GM12878 (cell line): Measurements from ENCODE around the gene GIMAP2. TPM values are rescaled to one million over a fixed set of nuclear protein-coding genes. Genes with fewer than 3 reads are reported as not detected.

Experiments
- ATAC-seq: fragments of 200-7000 bp; cut with Tn5 transposase; 3 replicates; pipeline ENCODE4 v1.9.1; 2020; ENCODE audit warnings: mild to moderate bottlenecking, moderate library complexity
- BruUV-seq: library from RNA; stranded (reverse); fragments of 400-500 nt; replicated peaks from 2 replicates; lab custom pipeline; 2021; lab: Mats Ljungman, UMichigan
- CTCF ChIA-PET: fragments of 300-600 bp; sonication (Branson Sonifier 250); formaldehyde crosslinking; extraction: SDS; loops from one replicate; lab custom pipeline; 2021; ENCODE audit warnings: inconsistent platforms; lab: Yijun Ruan, JAX
- POLR2A ChIA-PET: fragments of 350-600 bp; formaldehyde crosslinking; extraction: SDS; loops from one replicate; lab custom pipeline; 2021; ENCODE audit warnings: inconsistent platforms; lab: Charles Lee
- RAD21 ChIA-PET: fragments of 300-600 bp; sonication (Branson Sonifier 250); formaldehyde crosslinking; loops from one replicate; lab custom pipeline; 2023; ENCODE audit warnings: antibody characterized with exemption; ENCODE audit not compliant: unreplicated experiment; lab: Charles Lee
- SMC1A ChIA-PET: fragments of 300-600 bp; sonication (Branson Sonifier 250); formaldehyde crosslinking; loops from one replicate; lab custom pipeline; 2023; ENCODE audit not compliant: unreplicated experiment, uncharacterized antibody; lab: Charles Lee
- DNase-seq: peaks from one replicate; pipeline ENCODE4 v3.0.0-alpha.2; 2011; ENCODE audit warnings: low read depth, low spot score
- FAIRE-seq: peaks from 3 replicates; lab custom pipeline; 2011; peaks lifted over from hg19 to GRCh38; lab: Jason Lieb, UNC
- H2AFZ ChIP-seq: 2 replicates; pipeline ENCODE4 v1.6.0; 2011; ENCODE audit warnings: low read depth, low read length, control low read depth; ENCODE audit not compliant: control insufficient read depth
- H3K27ac ChIP-seq: 2 replicates; pipeline ENCODE4 v1.5.1; 2011; ENCODE audit warnings: control low read depth; ENCODE audit not compliant: control insufficient read depth, insufficient read depth
- H3K27me3 ChIP-seq, 2 experiments: replicated peaks in 1 of 2; 2 replicates each; pipeline versions ENCODE4 v1.6.0 to v1.6.1; 2011; ENCODE audit warnings: low read length in 1 of 2; ENCODE audit not compliant: control insufficient read depth in 2 of 2, insufficient read depth in 2 of 2
- H3K36me3 ChIP-seq, 2 experiments: 2 replicates each; pipeline ENCODE4 v1.5.1; 2011; ENCODE audit warnings: low read length in 1 of 2; ENCODE audit not compliant: control insufficient read depth in 2 of 2, insufficient read depth in 2 of 2
- H3K4me1 ChIP-seq: 2 replicates; pipeline ENCODE4 v1.6.1; 2011; ENCODE audit warnings: mild to moderate bottlenecking, low read length, moderate library complexity, mixed read lengths; ENCODE audit not compliant: control insufficient read depth, insufficient read depth
- H3K4me2 ChIP-seq: 2 replicates; pipeline ENCODE4 v1.6.0; 2011; ENCODE audit warnings: control low read depth; ENCODE audit not compliant: control insufficient read depth, insufficient read depth
- H3K4me3 ChIP-seq: fragments of 200-600 bp; sonication (generic); 2 replicates; pipeline ENCODE4 v1.5.1; 2016
- H3K79me2 ChIP-seq: 2 replicates; pipeline ENCODE4 v1.6.0; 2011; ENCODE audit warnings: low read length; ENCODE audit not compliant: control insufficient read depth, insufficient read depth
- H3K9ac ChIP-seq: 2 replicates; pipeline ENCODE4 v1.8.0; 2011; ENCODE audit warnings: low read length, control low read depth, mixed read lengths; ENCODE audit not compliant: control insufficient read depth, insufficient read depth
- H3K9me3 ChIP-seq: replicated peaks from 3 replicates; pipeline ENCODE4 v1.5.1; 2011; ENCODE audit warnings: mild to moderate bottlenecking, low read length; ENCODE audit not compliant: control insufficient read depth, insufficient read depth
- H4K20me1 ChIP-seq: 2 replicates; pipeline ENCODE4 v1.6.0; 2011; ENCODE audit not compliant: control insufficient read depth, insufficient read depth
- EED ChIP-seq: sonication (generic); IDR thresholded peaks from 2 replicates; pipeline ENCODE4 v1.6.1; 2016; ENCODE audit warnings: antibody characterized with exemption, low read depth
- FOXM1 ChIP-seq: IDR thresholded peaks from 2 replicates; pipeline ENCODE4 v1.6.1; 2012; ENCODE audit warnings: low read depth, mild to moderate bottlenecking, inconsistent platforms, low read length, moderate library complexity
- MTA3 ChIP-seq: IDR thresholded peaks from 2 replicates; pipeline ENCODE4 v1.6.1; 2012; ENCODE audit warnings: low read length, inconsistent platforms, borderline replicate concordance
- NFIC ChIP-seq: IDR thresholded peaks from 2 replicates; pipeline ENCODE4 v1.6.1; 2012; ENCODE audit warnings: low read depth, mild to moderate bottlenecking, inconsistent platforms, low read length, moderate library complexity
- NFXL1 ChIP-seq: fragments of 450-650 bp; IDR thresholded peaks from 2 replicates; pipeline ENCODE4 v1.6.1; 2017; ENCODE audit warnings: antibody characterized with exemption, mild to moderate bottlenecking, borderline replicate concordance
- SPI1 ChIP-seq: IDR thresholded peaks from 2 replicates; pipeline ENCODE4 v1.6.1; 2011; ENCODE audit warnings: low read depth, mild to moderate bottlenecking, low read length, moderate library complexity, borderline replicate concordance; ENCODE audit not compliant: insufficient read depth
- TAF1 ChIP-seq: IDR thresholded peaks from 2 replicates; pipeline ENCODE4 v1.6.1; 2011; ENCODE audit warnings: mild to moderate bottlenecking, low read depth, low read length, borderline replicate concordance
- TCF3 ChIP-seq: IDR thresholded peaks from 2 replicates; pipeline ENCODE4 v1.6.1; 2012; ENCODE audit warnings: low read depth, mild to moderate bottlenecking, low read length, borderline replicate concordance; ENCODE audit not compliant: insufficient read depth
- ZBED1 ChIP-seq: IDR thresholded peaks from 2 replicates; pipeline ENCODE4 v1.6.1; 2016; ENCODE audit warnings: borderline replicate concordance
- WGBS: methylation state at CpG from one replicate; pipeline ENCODE4 v1.1.6; 2016; ENCODE audit warnings: low lambda C conversion rate; ENCODE audit not compliant: insufficient replicate concordance, insufficient coverage; ENCODE audit errors: missing lambda C conversion rate; 5-methylcytosine and 5-hydroxymethylcytosine counted together
- in situ Hi-C: fragments of 300-500 bp; cut with MboI; formaldehyde crosslinking; loops from 9 replicates; pipeline ENCODE4 v1.14.3; 2018; ENCODE audit warnings: mixed read lengths
- intact Hi-C: fragments of 100-400 bp; cut with micrococcal nuclease; formaldehyde crosslinking; loops from one replicate; pipeline ENCODE4 v1.14.2; 2022; ENCODE audit not compliant: unreplicated experiment
- polyA plus RNA-seq, 11 experiments: library from polyadenylated mRNA; depleted of rRNA in 4 of 11; unstranded in 6 of 11; stranded (reverse) in 5 of 11; fragments of >200 nt; fragmentation: Nextera tagmentation in 4 of 11; fragmentation: Illumina TruSeq in 1 of 11; extraction: Ambion mirVana in 4 of 11; extraction: Trizol in 1 of 11; gene quantifications; 1 replicate in 1 of 11; 2 replicates in 10 of 11; pipeline versions ENCODE4 v1.2.1 to v1.2.3, GENCODE V29; 2011 to 2016; ENCODE audit warnings: inconsistent platforms in 2 of 11, missing spikeins in 2 of 11, low read depth in 1 of 11
- total RNA-seq, 4 experiments: library from RNA; depleted of rRNA in 3 of 4; stranded (reverse); fragments of >200 nt in 3 of 4; fragmentation: Illumina TruSeq in 1 of 4; extraction: Trizol in 1 of 4; gene quantifications; 2 replicates each; pipeline versions ENCODE4 v1.2.1 to v1.2.3, GENCODE V29; 2013 to 2021
- TF ChIP-seq, protein P1 (sequence below): fragments of 450-650 bp; IDR thresholded peaks from 2 replicates; pipeline ENCODE4 v1.6.1; 2016; ENCODE audit warnings: mild to moderate bottlenecking

GIMAP2 gene
- total and polyA plus RNA-seq, 10 of the 15 experiments (the other 5 are each of a cell fraction or from before 2014, with no cell fraction given), result 21.3 to 102 (median 31.8) TPM

DNA sequence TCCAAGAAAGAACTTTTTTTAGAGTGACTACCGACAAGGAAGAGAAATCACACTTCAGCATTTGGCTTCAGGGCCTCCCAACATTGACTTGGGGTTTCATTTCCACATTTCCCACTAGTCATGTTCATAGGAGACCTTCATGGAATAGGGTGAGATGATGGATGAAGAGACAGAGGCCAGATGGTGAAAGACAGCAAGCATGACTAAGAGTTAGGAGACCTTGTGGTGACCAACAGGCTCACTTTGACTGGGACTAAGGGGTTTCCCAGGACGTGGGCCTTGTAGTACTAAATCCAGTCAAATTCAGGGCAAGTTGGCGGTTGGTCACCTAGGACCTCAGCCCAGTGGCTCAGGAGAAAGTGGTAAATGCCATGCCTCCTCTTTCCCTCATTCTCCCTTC lies 48.7 kb downstream of the GIMAP2 start (continued):
- TF ChIP-seq SPI1 (peak; percentile 37), MTA3 (peak; percentile 64; the same call in 1 of the 2 replicates), TCF3 (0 out of 2 replicates have a peak, but pooled peaks have one; percentile 44), NFIC (peak; percentile 82; the same call in 1 of the 2 replicates), FOXM1 (peak; percentile 52; the same call in 1 of the 2 replicates), EED (peak; percentile 82)
- TF ChIP-seq, protein P1, sequence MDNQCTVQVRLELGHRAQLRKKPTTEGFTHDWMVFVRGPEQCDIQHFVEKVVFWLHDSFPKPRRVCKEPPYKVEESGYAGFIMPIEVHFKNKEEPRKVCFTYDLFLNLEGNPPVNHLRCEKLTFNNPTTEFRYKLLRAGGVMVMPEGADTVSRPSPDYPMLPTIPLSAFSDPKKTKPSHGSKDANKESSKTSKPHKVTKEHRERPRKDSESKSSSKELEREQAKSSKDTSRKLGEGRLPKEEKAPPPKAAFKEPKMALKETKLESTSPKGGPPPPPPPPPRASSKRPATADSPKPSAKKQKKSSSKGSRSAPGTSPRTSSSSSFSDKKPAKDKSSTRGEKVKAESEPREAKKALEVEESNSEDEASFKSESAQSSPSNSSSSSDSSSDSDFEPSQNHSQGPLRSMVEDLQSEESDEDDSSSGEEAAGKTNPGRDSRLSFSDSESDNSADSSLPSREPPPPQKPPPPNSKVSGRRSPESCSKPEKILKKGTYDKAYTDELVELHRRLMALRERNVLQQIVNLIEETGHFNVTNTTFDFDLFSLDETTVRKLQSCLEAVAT, result no peak

GRCh38 chr7:150735596-150736358 lies 50.3 kb downstream of the GIMAP2 start:
- DNase-seq (no peak), FAIRE-seq (no peak), ATAC-seq (no peak)
- 68% methylated on average over 3 of the region's 3 CpGs for whole genome bisulfite sequencing
- H3K4me1 ChIP-seq, result peaks cover 32% of the 10 kb centered on the region
- H3K4me2 ChIP-seq, result 0 out of 2 replicates have a peak overlapping the region, but pooled peaks have one; percentile 7
- intact Hi-C loops (loop anchor here (5.0 kb wide), 1 partner anchor 103 kb away; the partner anchor contains the start of gene GIMAP6), in situ Hi-C loops (no loop called here)
- H3K79me2 ChIP-seq, result peaks cover 32% of the 10 kb centered on the region
- TF ChIP-seq NFIC (no peak), TAF1 (no peak), NFXL1 (no peak), ZBED1 (no peak)
- ChIA-PET RAD21 (no interaction called here), POLR2A (no interaction called here), SMC1A (interaction anchor here (0.6 to 1.1 kb wide), 2 partner anchors 12 to 399 kb away, joined by 3 to 4 read pairs; no protein-coding TSS in a partner anchor), CTCF (no interaction called here)
- BruUV-seq, result no TSS peak
- no peak overlapping the region for H3K4me3 ChIP-seq
- H4K20me1 ChIP-seq, result no peaks in the 10 kb centered on the region
- H3K27ac ChIP-seq, result peak overlapping the region; percentile 8
- no peaks in the 10 kb centered on the region for H3K27me3 ChIP-seq
- H2AFZ ChIP-seq, result no peak overlapping the region
- no peak overlapping the region for H3K9ac ChIP-seq
- no peaks in the 10 kb centered on the region for H3K36me3 ChIP-seq
- H3K9me3 ChIP-seq, result no peaks in the 10 kb centered on the region; the same call in 1 of the 3 replicates
